Measurements from ENCODE around the gene ACOX1.
"Not testable (repeated sequence)": the region's sequence is repeated elsewhere in the genome, so short reads cannot be mapped to it uniquely, and the experiment has no call there.

The ACOX1 gene

DNA sequence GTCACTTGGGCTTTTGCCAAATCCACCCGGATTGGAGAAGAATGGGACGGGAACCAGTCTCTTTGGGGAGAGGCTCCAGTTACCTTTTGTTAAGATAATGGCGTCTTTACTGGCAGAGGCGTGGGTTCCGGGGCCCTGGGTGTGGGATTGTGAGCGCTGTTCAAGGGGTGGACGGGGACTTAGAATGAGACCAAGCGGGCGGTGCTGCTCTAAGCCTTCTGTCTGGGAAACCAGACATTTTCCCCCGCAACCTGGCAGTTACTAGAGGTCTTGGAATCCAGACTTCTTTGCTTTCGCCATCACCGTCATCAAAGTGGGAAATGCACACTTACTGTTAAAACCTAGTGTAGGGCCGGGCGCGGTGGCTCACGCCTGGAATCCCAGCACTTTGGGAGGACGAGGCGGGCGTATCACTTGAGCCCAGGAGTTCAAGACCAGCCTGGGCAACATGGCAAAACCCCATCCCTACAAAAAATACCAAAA lies 780 bp upstream of the ACOX1 start:
- no peak for DNase-seq

DNA sequence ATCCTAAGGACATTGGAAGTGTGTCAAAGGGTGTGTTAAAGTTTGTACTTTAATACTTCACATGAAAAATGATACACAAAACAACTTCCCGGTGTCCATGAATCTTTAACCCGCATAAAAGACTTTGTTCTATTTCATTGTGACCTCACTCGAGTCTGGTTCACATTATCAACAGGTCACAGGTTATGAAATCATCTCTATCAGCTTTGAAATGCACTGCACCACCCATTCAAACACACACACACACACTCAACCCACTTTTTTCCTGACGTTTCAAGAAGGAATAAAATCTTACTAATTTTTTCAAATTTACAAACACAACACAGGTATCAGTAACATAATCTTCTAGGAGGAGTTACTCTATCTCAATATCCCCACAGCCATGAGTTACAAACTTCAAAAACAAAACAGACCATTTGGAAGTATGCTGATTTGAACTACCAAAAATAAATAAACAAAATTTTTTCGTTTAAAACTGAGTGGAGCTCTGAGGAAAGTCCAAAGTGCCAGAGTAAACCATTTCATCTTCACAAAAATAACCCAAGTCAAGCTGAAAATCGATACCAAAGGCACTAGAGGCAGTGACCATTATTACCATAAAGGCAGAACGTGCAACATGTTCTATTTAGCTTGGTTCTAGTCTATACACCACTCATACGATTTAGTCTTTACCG lies 2.7 kb downstream of the ACOX1 start:
- no peak for DNase-seq

DNA sequence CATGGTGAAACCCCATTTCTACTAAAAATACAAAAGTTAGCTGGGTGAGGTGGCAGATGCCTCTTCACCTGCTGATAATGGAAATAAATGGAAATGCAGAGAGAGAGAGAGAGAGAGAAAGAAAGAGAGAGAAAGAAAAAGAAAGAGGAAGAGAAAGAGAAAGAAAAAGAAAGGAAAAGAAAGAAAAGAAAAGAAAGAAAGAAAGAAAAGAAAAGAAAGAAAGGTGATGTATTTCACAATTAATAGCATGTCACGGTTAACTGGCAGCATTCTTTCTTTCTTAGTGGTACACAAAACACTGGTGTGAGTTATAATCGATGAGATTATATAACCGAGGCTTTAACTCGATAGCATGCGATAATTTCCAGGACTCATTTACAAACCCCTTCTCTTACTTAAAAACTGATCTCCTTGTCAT lies 3.2 kb downstream of the ACOX1 start:
- no peak for DNase-seq

DNA sequence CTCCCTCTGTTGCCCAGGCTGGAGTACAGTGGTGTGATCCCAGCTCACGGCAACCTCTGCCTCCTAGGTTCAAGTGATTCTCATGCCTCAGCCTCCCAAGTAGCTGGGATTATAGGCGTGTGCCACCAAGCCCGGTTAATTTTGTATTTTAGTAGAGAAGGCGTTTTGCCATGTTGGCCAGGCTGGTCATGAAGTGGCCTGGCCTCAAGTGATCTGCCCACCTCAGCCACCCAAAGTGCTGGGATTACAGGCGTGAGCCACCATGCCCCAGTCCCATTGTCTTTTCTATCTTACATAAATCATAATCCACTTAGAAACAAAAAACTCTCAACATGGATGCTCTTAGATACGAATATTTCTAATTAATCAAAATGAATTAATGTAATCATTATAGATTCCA lies 3.8 kb downstream of the ACOX1 start:
- not testable (repeated sequence) for DNase-seq

DNA sequence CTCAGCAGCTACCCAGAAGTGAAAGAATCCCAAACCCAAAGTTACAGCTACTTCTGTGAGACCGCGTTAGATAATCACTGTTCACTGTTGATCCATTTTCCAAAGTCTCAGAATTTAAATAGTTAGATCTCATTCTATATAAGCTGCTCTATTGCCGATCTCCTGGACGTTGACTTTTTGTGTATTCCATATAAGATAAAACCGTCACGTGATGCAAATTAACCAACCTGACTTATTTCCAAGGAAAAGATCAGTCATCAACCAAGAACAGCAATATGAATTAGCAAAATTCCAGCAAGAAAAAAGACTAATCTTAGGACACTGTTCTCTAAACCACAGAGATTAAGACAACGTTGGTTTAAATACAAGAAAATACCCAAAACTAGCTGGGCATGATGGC lies 8.3 kb downstream of the ACOX1 start:
- DNase-seq: no peak

DNA sequence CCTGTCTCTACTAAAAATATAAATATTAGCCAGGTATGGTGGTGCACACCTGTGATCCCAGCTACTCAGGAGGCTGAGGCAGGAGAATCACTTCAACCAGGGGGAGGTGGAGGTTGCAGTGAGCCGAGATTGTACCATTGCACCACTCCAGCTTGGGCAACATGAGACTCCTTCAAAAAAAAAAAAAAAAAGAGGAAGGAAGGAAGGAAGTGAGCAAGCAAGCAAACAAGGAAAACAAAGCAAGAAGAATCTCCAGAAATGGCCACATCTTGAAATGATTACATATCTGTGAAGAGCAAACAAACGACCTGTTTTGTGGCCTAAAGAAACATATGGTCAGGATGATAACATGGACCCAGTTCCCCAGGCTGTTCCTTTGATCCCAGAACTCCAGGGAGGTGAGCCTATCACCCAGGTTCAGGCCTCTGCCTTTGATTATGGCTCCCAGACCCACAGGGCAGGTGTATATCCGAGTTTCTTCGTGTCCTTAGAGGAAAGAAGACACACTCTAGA lies 8.9 kb downstream of the ACOX1 start:
- DNase-seq: no peak

DNA sequence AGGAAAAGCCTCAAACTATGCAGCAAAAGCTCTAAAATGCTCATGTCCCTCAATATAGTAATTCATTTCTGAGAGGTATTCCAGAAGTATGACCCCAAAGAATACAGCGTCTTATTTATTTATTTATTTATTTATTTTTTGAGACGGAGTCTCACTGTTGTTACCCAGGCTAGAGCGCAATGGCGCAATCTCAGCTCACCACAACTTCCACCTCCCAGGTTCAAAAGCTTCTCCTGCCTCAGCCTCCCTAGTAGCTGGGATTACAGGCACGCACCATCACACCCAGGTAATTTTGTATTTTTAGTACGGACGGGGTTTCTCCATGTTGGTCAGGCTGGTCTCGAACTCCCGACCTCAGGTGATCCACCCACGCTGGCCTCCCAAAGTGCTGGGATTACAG lies 9.9 kb downstream of the ACOX1 start:
- DNase-seq: not testable (repeated sequence)

DNA sequence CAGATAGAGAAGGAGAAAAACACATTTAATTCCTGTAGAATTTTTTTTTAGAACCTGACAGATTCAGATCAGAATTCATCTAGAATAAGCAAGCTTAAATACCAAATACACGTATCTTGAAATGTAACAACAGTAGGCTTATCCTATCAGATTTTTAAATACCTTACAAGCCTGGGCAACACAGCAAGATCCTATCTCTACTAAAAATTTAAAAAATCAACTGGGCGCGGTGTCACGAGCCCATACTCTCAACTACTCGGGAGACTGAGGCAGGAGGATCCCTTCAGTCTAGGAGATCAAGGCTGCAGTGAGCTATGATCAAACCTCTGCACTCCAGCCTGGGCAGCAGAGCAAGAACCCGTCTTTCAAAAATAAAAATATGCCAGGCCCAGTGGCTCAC lies 13.5 kb downstream of the ACOX1 start:
- DNase-seq: no peak

DNA sequence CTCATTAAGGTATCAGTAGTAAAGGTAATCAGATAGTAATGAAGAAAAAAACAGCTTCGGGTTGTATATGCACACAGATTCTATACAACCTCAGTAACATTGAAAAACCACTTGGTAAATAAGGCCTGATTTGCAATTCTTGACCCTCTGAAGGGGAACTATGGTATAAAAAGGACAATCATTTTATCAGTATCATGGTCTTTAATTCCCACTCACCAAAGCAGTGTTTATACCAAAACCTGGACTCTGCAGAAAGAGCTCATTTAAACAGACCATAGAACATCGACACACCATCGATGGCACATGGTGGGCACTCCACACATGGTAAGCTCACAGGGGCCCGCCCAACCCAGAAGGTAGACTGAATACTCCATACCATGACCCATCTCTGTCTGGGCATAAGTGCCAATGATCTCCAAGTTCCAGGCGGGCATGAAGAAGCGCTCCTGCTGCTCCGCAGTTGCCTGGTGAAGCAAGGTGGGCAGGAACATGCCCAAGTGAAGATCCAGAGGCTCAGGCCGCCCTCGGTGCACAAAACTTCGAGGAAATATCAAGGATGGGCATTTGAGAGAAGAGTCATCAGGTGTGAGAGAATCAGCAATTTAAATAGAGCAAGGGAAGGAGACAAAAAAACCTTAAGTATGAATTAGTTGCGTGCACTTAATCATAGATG lies 19.0 kb downstream of the ACOX1 start:
- DNase-seq: no peak

DNA sequence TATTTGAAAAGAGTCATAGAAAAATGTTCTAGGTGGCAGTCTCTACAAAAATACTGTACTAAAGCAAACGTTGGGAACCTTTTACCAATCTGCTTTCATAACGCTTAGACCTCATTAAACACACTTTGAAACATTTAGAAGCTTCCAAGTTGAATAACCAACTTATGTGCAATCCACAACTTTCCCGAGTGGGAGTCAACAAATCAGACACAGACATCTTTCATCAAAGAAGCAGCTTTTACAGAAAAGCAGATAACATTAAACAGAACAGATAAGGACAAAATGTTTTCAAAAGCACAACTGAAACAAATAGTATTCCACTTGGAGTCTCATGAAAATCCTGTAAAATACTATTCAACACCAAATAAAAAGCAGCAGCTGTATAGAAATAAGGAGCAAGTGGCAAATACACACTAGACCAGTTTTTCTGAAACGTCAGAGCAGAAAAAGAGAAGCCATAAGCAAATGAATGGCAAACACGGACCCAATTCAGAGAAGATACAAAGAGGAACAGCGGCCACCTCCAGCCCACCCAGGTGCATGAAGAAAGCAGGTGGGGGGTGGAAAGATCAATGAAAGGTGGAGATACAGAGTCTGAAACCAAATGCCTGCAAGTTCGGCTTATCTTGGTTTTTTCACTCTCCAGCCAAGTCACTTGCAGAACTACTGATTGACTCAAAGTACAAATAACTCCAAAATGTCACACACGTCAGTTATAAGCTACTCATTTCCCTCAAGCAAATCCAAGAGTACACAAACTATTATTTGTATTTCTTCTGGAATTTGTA lies 19.7 kb downstream of the ACOX1 start:
- no peak for DNase-seq

DNA sequence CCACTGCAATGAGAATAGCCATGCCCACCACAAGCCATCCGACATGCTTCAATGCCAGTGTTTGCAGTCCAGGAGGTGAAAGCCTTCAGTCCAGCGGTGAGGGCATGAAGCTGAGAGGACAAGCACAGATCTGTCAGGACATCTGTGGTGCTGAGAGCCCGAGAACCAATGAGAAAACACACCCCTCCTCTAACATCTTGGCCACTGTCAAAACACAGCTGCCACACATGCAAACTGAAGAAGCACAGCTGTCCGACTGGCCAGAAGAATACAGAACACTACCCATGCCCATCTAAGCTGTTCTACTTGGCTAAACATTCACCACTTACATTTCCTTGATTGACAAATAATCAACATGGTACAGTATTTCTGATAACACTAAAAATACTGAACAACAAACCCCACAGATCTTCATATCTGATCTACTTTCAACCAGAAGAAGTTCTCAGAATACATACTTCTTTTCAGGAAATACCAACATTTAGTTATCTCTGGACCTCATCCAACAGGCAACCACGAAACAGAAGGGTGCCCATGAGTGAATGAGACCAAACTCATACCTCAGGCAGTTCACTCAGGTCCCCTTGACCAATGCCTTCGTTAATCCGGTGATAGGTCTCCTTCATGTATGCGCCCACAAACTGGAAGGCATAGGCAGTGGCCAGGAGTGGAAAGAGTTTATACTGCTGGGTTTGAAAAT lies 28.0 kb downstream of the ACOX1 start:
- DNase-seq: no peak

DNA sequence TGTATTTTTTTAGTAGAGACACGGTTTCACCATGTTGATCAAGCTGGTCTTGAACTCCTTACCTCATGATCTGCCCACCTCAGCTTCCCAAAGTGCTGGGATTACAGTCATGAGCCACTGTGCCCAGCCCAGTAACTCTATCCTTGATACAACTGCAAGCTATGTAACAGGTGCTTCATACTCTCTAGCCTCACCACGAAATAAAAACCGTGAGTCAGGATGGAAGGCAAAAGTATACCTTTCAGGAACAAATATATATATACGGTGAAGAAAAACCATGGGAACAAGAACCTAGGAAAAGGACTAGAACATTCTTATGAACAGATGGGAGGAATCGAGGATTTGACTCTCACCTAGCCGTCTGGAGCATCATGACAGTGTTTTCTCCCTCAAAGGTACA lies 28.5 kb downstream of the ACOX1 start:
- DNase-seq: no peak

DNA sequence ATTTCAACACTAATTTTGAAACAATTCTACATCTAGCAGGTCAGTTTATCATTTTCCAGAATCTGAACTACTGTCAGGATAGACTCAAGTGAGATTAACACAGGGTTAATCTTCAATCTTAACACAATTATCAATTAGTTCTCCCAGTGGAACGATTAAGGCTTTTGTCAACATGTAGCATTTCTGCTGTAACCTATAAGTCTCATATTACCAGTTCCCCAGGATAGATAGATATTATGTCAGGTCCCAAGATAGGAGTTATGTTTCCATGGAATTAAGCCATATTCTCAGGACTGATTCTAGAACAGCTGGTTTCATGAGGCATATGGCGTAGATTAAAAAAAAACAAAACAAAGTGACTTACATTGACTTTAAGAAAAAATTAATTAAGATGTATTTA lies 33.8 kb downstream of the ACOX1 start:
- no peak for DNase-seq

DNA sequence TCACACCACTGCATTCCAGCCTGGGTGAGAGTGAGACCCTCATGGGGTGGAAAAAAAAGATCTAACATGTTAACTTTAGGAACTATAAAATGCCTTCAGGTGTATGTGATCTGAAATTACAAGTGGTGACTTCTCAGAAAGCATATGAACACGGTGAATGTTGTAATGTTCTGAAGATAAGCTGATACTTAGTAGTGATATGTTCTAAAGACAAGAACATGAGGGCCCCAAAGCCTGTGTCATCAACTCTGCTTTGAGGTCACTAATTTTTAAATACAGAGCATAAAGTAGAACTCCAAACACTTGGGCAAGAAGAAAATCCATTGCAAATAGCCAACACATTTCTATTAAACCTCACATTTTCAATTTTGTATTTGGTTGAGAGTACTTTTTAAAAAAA lies 35.5 kb downstream of the ACOX1 start:
- no peak for DNase-seq

DNA sequence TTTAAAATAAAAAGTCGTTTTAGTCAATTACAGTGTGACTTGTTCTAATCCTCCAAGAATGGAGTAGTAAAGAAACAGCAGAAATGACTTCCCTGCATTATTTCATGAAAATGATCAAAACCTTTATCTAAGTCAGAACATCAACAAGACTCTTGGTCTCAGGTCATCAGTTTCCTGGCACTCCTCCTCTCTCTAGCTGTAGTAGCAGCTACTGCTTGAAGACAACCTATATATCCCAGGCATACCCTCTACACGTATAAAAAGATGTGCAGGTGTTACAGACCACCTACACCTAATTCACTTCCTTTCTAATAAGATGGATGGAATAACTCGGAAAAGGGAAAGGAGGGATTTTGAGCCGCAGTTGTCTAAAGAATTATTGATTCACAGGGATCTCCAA lies 36.5 kb downstream of the ACOX1 start:
- DNase-seq: no peak

DNA sequence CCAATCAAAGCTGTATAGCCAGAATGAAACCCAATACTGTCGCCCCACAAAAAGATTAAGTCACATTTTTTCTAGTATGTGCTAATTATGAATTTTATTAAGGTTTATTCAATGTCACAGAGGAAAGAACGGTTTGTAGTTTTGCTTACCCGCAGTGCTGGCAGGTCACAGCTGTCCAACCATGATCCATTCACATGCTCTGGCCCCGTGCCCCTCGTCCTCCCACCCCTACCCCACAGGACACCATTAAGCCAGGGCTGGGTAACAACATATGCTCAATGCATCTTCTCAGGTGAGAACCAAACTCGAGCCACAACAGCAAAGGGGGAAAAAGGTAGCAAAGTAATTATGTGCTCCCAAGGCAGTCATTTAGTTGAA lies 37.5 kb downstream of the ACOX1 start:
- DNase-seq: no peak

DNA sequence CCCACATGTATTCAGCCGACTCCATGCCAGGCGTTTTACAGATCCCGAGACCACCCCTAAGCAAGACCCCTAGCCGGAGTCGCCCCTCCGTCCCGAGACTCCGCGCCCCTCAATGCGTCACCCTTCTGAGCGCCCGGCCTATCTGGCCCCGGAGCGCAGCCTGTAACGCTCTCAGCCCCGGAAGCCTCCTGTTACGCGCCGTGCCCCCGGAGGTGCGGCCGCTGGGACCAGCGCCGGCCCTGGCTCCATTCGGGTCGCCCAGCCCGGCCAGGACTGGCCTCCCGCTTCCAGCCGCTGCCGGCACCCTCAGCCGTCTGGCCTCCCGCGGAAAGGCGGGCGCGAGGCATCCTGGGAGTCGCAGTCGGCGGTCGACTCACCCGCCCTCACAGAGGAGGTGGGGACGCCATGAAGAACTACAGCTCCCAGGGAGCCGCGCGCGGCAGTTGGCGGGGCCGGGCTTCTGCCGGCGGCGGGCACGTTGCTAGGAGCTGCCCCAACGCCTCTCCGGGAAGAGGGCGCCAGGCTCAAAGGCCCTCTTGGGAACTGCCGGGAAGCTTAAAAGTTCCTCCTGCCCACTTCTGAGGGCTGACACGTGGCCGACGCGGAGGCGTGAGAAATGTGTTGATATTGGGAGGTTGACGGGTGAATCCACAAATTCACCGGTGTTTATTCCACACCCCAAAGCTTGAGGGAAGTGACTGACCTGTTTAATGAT lies 38.1 kb downstream of the ACOX1 start, which contains the start of gene FBF1:
FBF1 (minus strand) TSS at position 316 of the 715 bp plus-strand sequence. CDS start 2,893 bp downstream, outside the sequence.
- DNase-seq: peak; percentile 93

DNA sequence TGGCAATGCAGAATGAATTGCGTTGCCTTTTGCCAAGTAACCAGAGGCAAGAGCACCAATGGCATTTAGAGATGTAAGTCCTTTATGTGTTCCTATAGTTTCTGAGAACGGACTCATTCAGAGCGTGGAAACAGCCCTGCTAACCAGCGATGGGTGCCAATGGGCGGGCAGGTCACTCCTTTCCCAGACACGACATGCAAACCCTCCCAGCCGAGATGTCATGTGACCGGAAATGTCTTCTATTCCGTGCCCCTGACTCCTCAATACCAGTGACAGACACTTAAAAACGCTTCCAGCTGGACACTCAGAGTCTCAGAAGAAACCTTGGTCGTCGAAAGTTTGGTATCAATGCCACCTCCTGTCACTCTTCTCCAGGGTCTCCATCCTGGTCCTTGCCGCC lies 41.3 kb downstream of the ACOX1 start:
- DNase-seq: no peak

DNA sequence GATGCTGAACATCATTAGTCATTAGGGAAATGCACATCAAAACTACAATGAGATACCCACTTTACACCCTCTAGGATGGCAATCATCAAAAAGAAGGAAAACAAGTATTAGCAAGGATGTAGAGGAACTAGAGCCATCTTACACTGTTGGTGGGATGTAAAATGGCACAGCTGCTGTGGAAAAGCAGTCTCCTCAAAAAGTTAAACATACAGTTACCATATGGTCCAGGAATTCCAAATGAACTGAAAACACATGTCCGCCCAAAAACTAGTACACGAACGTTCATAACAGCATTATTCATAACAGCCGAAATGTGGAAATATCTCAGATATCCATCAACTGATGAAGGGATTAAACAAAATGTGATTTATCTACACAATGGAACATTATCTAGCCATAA lies 45.2 kb downstream of the ACOX1 start:
- no peak for DNase-seq

DNA sequence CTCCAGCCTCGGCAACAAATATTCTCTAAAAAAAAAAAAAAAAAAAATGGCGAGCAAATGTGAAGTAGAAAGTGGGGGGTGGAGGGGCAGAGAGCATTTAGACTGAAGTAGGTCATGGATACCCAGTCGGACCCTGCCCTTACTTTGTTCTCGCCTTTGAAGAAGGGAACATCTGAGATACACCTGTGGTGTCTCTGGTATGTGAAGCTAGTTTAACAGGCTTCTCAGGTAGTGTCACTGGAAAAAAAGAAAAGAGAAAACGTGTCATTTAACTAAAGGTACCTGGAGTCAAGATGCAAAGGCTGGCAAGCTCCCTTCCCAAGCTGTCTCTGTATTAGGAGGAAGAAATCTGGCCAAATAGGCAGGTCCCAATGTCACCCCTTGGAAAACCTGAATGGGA lies 46.1 kb downstream of the ACOX1 start:
- no peak for DNase-seq

DNA sequence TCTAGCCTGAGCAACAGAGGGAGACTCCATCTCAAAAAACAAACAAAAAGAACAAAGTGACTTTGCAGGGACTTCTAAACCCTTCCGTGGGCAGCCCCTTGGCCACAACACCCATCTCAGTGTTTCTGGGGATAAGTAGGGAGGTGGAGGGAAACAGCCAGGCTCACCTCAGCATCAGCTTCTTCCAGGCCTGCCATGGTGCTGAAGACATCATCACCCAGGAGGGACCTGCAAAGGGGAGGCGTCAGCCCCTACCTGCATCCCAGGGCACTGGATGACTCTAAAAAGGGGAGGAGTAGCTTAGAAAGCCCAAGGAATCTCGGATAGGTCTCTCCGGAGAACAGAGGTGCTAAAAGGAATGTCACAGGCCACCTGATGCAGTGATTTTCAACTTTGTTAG lies 47.9 kb downstream of the ACOX1 start:
- no peak for DNase-seq

DNA sequence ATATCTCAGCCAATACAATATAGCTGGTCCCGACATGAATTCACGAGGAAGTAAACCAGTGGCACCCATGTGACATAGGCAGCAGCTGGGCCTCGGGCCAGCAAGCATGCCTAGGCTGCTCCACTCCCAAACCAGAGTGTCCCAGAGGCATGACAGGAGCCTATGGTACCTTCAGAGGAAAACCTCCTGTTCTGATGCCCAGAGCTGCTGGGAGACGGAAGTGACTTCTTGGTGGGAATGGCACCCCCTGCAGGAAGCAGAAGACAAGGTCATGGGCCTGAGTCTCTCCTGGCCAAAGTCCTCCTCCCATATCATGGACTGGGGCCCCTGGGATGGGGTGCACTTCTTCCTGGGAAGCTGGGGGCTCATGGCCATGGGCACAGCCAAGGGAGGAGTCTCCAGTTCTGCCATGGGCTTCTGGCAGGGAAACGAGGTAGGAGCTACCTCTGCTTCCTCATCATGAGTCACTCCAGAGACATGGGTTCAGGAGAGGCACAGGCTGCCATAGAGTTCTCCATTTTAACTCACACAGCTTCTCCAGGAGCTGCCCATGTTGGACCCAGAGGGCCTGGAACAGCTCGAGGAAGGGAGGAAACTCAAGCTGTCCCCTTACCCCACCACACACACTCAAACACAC lies 51.6 kb downstream of the ACOX1 start:
- peak; percentile 48 for DNase-seq
